GM23338 (cell line): ENCODE results near the gene GRK3. TPM values are rescaled to one million over a fixed set of nuclear protein-coding genes. Genes with fewer than 3 reads are reported as not detected.

Experiments used
- ATAC-seq: fragments of 200-7000 bp; cut with Tn5 transposase; 3 replicates; pipeline ENCODE4 v1.9.1; 2020
- DNase-seq: peaks from one replicate; pipeline ENCODE4 v3.0.0-alpha.2; 2015; ENCODE audit warnings: low spot score
- H2AFZ ChIP-seq: fragments of 200-600 bp; sonication (generic); 2 replicates; pipeline ENCODE4 v1.8.0; 2016; ENCODE audit warnings: antibody characterized with exemption, mild to moderate bottlenecking, moderate library complexity
- H3F3A ChIP-seq: fragments of 200-600 bp; sonication (generic); replicated peaks from 2 replicates; pipeline ENCODE4 v1.8.0; 2017; ENCODE audit warnings: antibody characterized with exemption, mixed run types, low read depth
- H3K27ac ChIP-seq: fragments of 200-600 bp; sonication (generic); 2 replicates; pipeline ENCODE4 v1.6.1; 2016; ENCODE audit warnings: low read depth
- H3K27me3 ChIP-seq: fragments of 200-600 bp; sonication (generic); 2 replicates; pipeline ENCODE4 v1.8.0; 2016; ENCODE audit warnings: mild to moderate bottlenecking, mixed run types, moderate library complexity; ENCODE audit not compliant: insufficient read depth
- H3K36me3 ChIP-seq: fragments of 200-600 bp; sonication (generic); 2 replicates; pipeline ENCODE4 v1.8.0; 2016; ENCODE audit warnings: mild to moderate bottlenecking; ENCODE audit not compliant: insufficient read depth
- H3K4me1 ChIP-seq: fragments of 200-600 bp; sonication (generic); 2 replicates; pipeline ENCODE4 v1.8.0; 2016; ENCODE audit warnings: mild to moderate bottlenecking, moderate library complexity; ENCODE audit not compliant: insufficient read depth
- H3K4me2 ChIP-seq: fragments of 200-600 bp; sonication (generic); 2 replicates; pipeline ENCODE4 v1.7.1; 2017; ENCODE audit warnings: mixed run types
- H3K4me3 ChIP-seq: fragments of 200-600 bp; sonication (generic); 2 replicates; pipeline ENCODE4 v1.6.1; 2016; ENCODE audit warnings: mixed run types
- H3K79me2 ChIP-seq: fragments of 200-600 bp; sonication (generic); replicated peaks from 2 replicates; pipeline ENCODE4 v1.8.0; 2017; ENCODE audit warnings: mild to moderate bottlenecking; ENCODE audit not compliant: insufficient read depth
- H3K9me2 ChIP-seq: fragments of 200-600 bp; sonication (generic); 2 replicates; pipeline ENCODE4 v1.8.0; 2017; ENCODE audit not compliant: insufficient read depth
- H4K20me1 ChIP-seq: fragments of 200-600 bp; sonication (generic); replicated peaks from 2 replicates; pipeline ENCODE4 v1.8.0; 2017; ENCODE audit warnings: mild to moderate bottlenecking; ENCODE audit not compliant: insufficient read depth
- H3K27ac Mint-ChIP-seq: 2 replicates; pipeline ENCODE4 v1.8.0; 2020; ENCODE audit warnings: inconsistent platforms, mild to moderate bottlenecking, moderate library complexity, mixed read lengths
- H3K27me3 Mint-ChIP-seq: 3 replicates; pipeline ENCODE4 v1.8.0; 2022; ENCODE audit warnings: low read depth, mild to moderate bottlenecking, moderate library complexity, mixed read lengths, inconsistent platforms; ENCODE audit not compliant: insufficient read depth, poor library complexity
- H3K36me3 Mint-ChIP-seq: 3 replicates; pipeline ENCODE4 v1.8.0; 2021; ENCODE audit warnings: low read depth, mild to moderate bottlenecking, inconsistent platforms, moderate library complexity, mixed read lengths
- H3K4me1 Mint-ChIP-seq: 3 replicates; pipeline ENCODE4 v1.8.0; 2020; ENCODE audit warnings: mild to moderate bottlenecking, inconsistent platforms, mixed read lengths
- H3K4me3 Mint-ChIP-seq: 3 replicates; pipeline ENCODE4 v1.8.0; 2021; ENCODE audit warnings: moderate library complexity, mild to moderate bottlenecking, inconsistent platforms, mixed read lengths
- H3K9me3 Mint-ChIP-seq: 3 replicates; pipeline ENCODE4 v1.8.0; 2020; ENCODE audit warnings: moderate library complexity, mild to moderate bottlenecking, inconsistent platforms, mixed read lengths
- CREB1 ChIP-seq: fragments of 250-450 bp; sonication (Bioruptor Pico); IDR thresholded peaks from 2 replicates; pipeline ENCODE4 v1.5.0; 2020; ENCODE audit warnings: low read depth, mild to moderate bottlenecking, moderate library complexity
- CTCF ChIP-seq, 2 experiments: fragments of 200-600 bp in 1 of 2; sonication (generic) in 1 of 2; conservative IDR thresholded peaks; 2 replicates each; pipeline versions ENCODE4 v1.5.1 to v1.6.1; 2016 to 2017; ENCODE audit warnings: antibody characterized with exemption in 2 of 2, low read depth in 2 of 2, mild to moderate bottlenecking in 2 of 2, moderate library complexity in 1 of 2
- ETS1 ChIP-seq: IDR thresholded peaks from 2 replicates; pipeline ENCODE4 v1.6.1; 2016; ENCODE audit warnings: antibody characterized with exemption
- EZH2 ChIP-seq: fragments of 200-600 bp; sonication (generic); IDR thresholded peaks from one replicate; pipeline ENCODE4 v1.8.0; 2017; ENCODE audit warnings: antibody characterized with exemption, mild to moderate bottlenecking, low read depth; ENCODE audit not compliant: unreplicated experiment
- EZH2phosphoT487 ChIP-seq: fragments of 200-600 bp; sonication (generic); IDR thresholded peaks from one replicate; pipeline ENCODE4 v1.8.1; 2018; ENCODE audit warnings: antibody characterized with exemption; ENCODE audit not compliant: unreplicated experiment
- JUNB ChIP-seq: IDR thresholded peaks from one replicate; pipeline ENCODE4 v1.6.1; 2016; ENCODE audit warnings: antibody characterized with exemption; ENCODE audit not compliant: unreplicated experiment
- NANOG ChIP-seq: IDR thresholded peaks from 2 replicates; pipeline ENCODE4 v1.6.1; 2016; ENCODE audit warnings: antibody characterized with exemption, borderline replicate concordance
- POLR2AphosphoS5 ChIP-seq: IDR thresholded peaks from 2 replicates; pipeline ENCODE4 v1.6.1; 2016; ENCODE audit warnings: antibody characterized with exemption, low read depth
- REST ChIP-seq: IDR thresholded peaks from one replicate; pipeline ENCODE4 v1.6.1; 2018; ENCODE audit warnings: antibody characterized with exemption; ENCODE audit not compliant: unreplicated experiment
- STAT1 ChIP-seq: IDR thresholded peaks from one replicate; pipeline ENCODE4 v1.6.1; 2016; ENCODE audit warnings: antibody characterized with exemption; ENCODE audit not compliant: unreplicated experiment
- ZNF114 ChIP-seq: fragments of 250-450 bp; sonication (Bioruptor Pico); IDR thresholded peaks from 2 replicates; pipeline ENCODE4 v1.5.0; 2020; ENCODE audit warnings: mild to moderate bottlenecking, moderate library complexity
- ZNF331 ChIP-seq: fragments of 250-450 bp; sonication (Bioruptor Pico); IDR thresholded peaks from 2 replicates; pipeline ENCODE4 v1.5.0; 2020; ENCODE audit warnings: low read depth, mild to moderate bottlenecking, moderate library complexity
- ZNF462 ChIP-seq: fragments of 250-450 bp; sonication (Bioruptor Pico); IDR thresholded peaks from 2 replicates; pipeline ENCODE4 v1.5.0; 2020; ENCODE audit warnings: mild to moderate bottlenecking, moderate library complexity
- polyA plus RNA-seq: library from polyadenylated mRNA; unstranded; fragments of >200 nt; fragmentation: Nextera tagmentation; extraction: Ambion mirVana; gene quantifications from 2 replicates; pipeline ENCODE4 v1.2.1, GENCODE V29; 2016
- total RNA-seq: library from RNA; depleted of rRNA; stranded (reverse); fragments of >200 nt; shearing (Covaris generic); gene quantifications from 2 replicates; pipeline ENCODE4 v1.2.3, GENCODE V29; 2014

Gene GRK3
- total and polyA plus RNA-seq, 2 experiments from 2014 or later, result 6.0 to 25.3 TPM

- DNase-seq, result no peak
- Histone ChIP-seq H3K4me1 (peaks cover 35% of the 10 kb centered on the region), H3K79me2 (peaks cover 100% of the 10 kb centered on the region), H3K36me3 (no peaks in the 10 kb centered on the region), H4K20me1 (peaks cover 67% of the 10 kb centered on the region), H3K27me3 (no peaks in the 10 kb centered on the region), H3F3A (no peaks in the 10 kb centered on the region), H3K27ac (no peak overlapping the region), H2AFZ (no peak overlapping the region), H3K9me2 (no peaks in the 10 kb centered on the region), H3K4me2 (no peak overlapping the region), H3K4me3 (no peak overlapping the region)
- H3K27me3 Mint-ChIP-seq, result peaks cover 3% of the 10 kb centered on the region
- no peak overlapping the region for H3K4me3 Mint-ChIP-seq
- no peaks in the 10 kb centered on the region; the same call in 2 of the 3 replicates for H3K36me3 Mint-ChIP-seq
- TF ChIP-seq JUNB, result no peak
- no peak for TF ChIP-seq ETS1
- no peak for TF ChIP-seq ZNF114
- no peak for TF ChIP-seq EZH2
- TF ChIP-seq ZNF462 (CRISPR knock-in tag), result no peak
- TF ChIP-seq ZNF331 (CRISPR knock-in tag), result no peak
- TF ChIP-seq EZH2phosphoT487, result no peak
- no peak for TF ChIP-seq STAT1
- TF ChIP-seq POLR2AphosphoS5, result no peak
- TF ChIP-seq CREB1 (CRISPR knock-in tag), result no peak
- no peak for TF ChIP-seq CTCF (conservative IDR thresholded peaks at IDR 0.05; ENCODE audit: low read depth in 2 of 2)
- TF ChIP-seq REST, result no peak
- no peak for TF ChIP-seq NANOG
- no peaks in the 10 kb centered on the region for H3K9me3 Mint-ChIP-seq
- no peak for ATAC-seq
- H3K27ac Mint-ChIP-seq, result no peak overlapping the region
- H3K4me1 Mint-ChIP-seq, result peaks cover 31% of the 10 kb centered on the region
Observed at GRCh38 chr22:25572708-25573171, 8.3 kb downstream of the GRK3 start.
